GM12873 (cell line): ENCODE data around the gene LIPC.

Experiments used
- CTCF ChIP-seq: IDR thresholded peaks from 2 replicates; pipeline ENCODE4 v1.5.1; 2012; ENCODE audit warnings: low read depth, mild to moderate bottlenecking, moderate library complexity, low read length, control low read depth; ENCODE audit not compliant: insufficient read depth; ENCODE audit errors: missing control alignments

Gene LIPC

DNA sequence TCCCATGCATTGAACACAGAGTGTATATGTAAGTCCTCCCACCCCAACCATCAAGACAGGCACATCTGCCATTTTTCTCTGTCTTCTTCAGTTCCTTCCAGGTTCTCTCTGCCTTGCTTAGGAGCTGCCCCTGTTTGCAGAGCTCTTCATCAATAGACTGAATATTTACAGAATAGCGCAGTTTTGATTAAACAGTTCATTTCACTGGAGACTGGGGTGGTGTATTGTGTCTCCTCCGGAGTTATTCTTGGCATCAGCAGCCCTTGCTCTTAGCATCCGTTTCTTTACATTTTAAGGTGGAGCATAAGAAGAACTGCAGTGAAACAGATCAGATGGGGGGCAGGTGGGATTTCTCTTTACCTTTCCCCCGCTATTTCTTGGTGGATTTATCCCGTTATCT, 87.7 kb downstream of the LIPC start:
- no peak for TF ChIP-seq CTCF

DNA sequence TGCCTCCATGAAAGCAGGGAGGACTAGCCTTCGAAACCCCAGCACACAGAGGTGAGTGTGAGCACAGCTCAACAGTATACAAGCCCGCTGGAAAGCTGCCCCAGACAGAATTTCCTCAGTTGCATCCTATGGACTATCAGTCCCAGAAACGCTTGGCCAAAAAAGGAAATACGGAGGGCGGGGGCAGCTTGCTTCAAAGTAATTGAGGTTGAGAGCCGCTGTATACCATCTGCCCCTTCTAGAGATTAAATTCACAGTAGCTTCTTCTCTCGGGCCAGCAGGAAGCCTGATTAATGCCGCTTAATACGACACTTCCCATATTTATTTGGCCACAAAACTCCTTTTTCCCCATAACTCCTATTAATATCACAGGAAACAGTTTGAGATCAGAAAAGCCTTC, 88.7 kb downstream of the LIPC start:
- TF ChIP-seq CTCF: no peak

- no peak for TF ChIP-seq CTCF
These were observed 89.1 kb downstream of the LIPC start for GRCh38 chr15:58520936-58521292.

DNA sequence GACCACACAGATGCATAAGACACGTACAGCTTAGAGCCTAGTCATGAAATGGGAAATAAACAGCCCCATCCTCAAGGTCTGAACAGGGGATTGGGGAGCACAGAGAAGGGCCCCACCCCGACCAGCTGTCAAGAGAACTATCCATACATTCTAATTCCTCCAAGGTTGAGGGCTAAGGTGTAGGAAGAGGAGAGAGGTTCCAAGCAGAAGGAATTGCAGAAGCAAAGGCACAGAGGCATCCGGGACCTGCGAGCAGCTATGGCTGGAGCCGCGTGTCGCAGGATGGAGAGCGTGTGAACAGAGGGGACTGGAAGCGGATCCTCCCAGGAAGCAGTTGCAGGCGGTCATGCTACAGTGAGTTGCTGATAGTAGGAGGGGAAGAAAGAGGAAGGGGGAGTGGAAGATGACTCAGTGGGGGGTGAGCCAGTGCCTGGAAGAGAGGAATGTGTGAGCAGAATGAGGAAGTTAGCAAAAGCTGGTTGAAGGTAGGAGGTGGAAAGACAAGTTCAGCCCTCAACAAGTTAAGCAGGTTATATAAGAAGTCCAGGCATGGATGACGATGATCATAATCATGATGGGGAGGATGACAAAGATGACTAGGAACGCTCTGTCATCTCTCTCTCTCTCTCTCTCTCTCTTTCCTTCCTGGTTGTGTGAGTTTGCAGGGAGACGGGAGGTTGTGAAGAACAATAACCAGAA, 89.7 kb downstream of the LIPC start:
- TF ChIP-seq CTCF: no peak

DNA sequence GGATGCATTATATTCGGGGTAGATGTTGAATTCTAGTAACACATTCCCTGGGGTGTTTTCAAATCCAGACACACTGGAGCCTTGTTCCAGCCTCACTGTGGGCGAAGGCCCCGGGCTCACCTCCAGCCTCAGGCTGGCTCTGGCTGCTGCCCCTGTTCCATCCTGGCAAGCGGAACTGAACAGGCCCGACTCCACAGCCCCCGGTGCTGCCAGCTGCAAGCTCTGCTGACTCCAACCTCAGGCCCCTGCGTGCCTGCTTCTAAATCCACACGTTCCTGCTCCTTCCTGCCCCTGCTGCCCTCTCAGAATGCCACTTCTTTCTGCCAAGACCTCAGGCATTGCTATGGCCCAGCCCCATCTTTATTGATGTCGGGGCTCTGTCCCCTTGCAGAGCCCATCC, 90.6 kb downstream of the LIPC start:
- TF ChIP-seq CTCF: no peak

- no peak for TF ChIP-seq CTCF
These were observed 91.1 kb downstream of the LIPC start for GRCh38 chr15:58522865-58523264.

GRCh38 chr15:58523634-58524033, 91.8 kb downstream of the LIPC start:
- no peak for TF ChIP-seq CTCF

DNA sequence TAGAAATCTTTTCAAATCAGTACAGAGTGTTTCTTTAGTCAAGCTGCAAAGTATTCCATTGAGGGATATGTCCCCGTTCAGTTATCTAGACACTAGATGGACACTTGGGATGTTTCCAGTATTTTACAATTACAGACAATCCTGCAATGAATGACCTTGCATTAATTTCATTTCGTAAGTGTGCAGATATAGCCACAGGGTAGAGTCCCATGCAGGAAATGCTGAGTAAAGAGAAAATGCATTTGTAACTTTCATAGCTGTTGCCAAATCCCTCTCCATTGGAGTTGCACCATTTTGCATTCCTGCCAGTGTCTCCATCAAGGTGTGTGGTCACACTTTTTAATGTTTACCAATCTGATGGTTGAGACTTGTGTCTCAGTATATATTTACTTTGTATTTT, 92.5 kb downstream of the LIPC start:
- no peak for TF ChIP-seq CTCF
